ENCODE results near the gene TIMM10.

- TF ChIP-seq CTCF (IDR thresholded peaks at IDR 0.05) (no peak), POLR2AphosphoS5 (IDR thresholded peaks at IDR 0.05) (no peak)
Observed at GRCh38 chr11:57499983-57500461, 30.5 kb downstream of the TIMM10 start.
